NCI-H1930 (cell line): Measurements from ENCODE around the gene JUP.
"Not testable (repeated sequence)": the region's sequence is repeated elsewhere in the genome, so short reads cannot be mapped to it uniquely, and the experiment has no call there.

Experiments used
- DNase-seq, 2 experiments: peaks; one replicate each; lab custom pipeline; 2025; lab: John Stamatoyannopoulos, UW

JUP gene

GRCh38 chr17:41786227-41787020 lies at the start of gene JUP:
TSS of gene JUP (minus strand) at chr17:41786711. CDS start at chr17:41771854, 14,857 bp downstream.
- peak; percentile 96 to 98 for DNase-seq

- DNase-seq: peak; percentile 12 to 31
Observed at GRCh38 chr17:41835800-41836549, 49.5 kb upstream of the JUP start, which contains the start of gene NT5C3B. TSS of gene NT5C3B (minus strand) at chr17:41836232. CDS start at chr17:41836193, 39 bp downstream.

- no peak for DNase-seq
Observed at GRCh38 chr17:41835214-41835799, 48.8 kb upstream of the JUP start.

- DNase-seq: not testable (repeated sequence)
Observed at GRCh38 chr17:41829961-41830360, 43.5 kb upstream of the JUP start.

GRCh38 chr17:41825175-41825845 lies 38.8 kb upstream of the JUP start:
- DNase-seq: no peak

GRCh38 chr17:41824086-41824485 lies 37.6 kb upstream of the JUP start:
- DNase-seq: no peak

- no peak for DNase-seq
Observed at GRCh38 chr17:41823580-41823979, 37.1 kb upstream of the JUP start.

GRCh38 chr17:41823141-41823524 lies 36.6 kb upstream of the JUP start:
- no peak for DNase-seq

- no peak for DNase-seq
Observed at GRCh38 chr17:41822216-41823140, 36.0 kb upstream of the JUP start.

- DNase-seq: no peak
Observed at GRCh38 chr17:41821776-41822175, 35.3 kb upstream of the JUP start.

GRCh38 chr17:41818024-41818423 lies 31.5 kb upstream of the JUP start:
- no peak for DNase-seq

- DNase-seq: no peak
Observed at GRCh38 chr17:41816637-41817320, 30.3 kb upstream of the JUP start.

- no peak for DNase-seq
Observed at GRCh38 chr17:41814195-41814594, 27.7 kb upstream of the JUP start.

GRCh38 chr17:41813699-41814124 lies 27.2 kb upstream of the JUP start:
- no peak for DNase-seq

- DNase-seq: no peak
Observed at GRCh38 chr17:41813152-41813680, 26.7 kb upstream of the JUP start.

GRCh38 chr17:41812381-41813151 lies 26.1 kb upstream of the JUP start, which contains the start of gene FKBP10:
TSS of gene FKBP10 (plus strand) at chr17:41813004. CDS start at chr17:41813035, 31 bp downstream.
- peak in 1 of 2 experiments; percentile 37 for DNase-seq

GRCh38 chr17:41811549-41812380 lies 25.3 kb upstream of the JUP start, which contains the start of gene P3H4:
TSS of gene P3H4 (minus strand) at chr17:41811949. CDS start at chr17:41811915, 34 bp downstream.
- DNase-seq: peak; percentile 56 to 76
